Stimulated activated CD8-positive, alpha-beta memory T cell treated with anti-CD3 and anti-CD28 coated beads, Interleukin-7, amount 100 ng/mL, for 48 hours (primary cell): Measurements from ENCODE around the gene FEZ2.

ENCODE experiments used
- DNase-seq, 2 donors: peaks; one replicate each; pipeline ENCODE4 v3.0.0-alpha.2; 2020; ENCODE audit warnings: low read depth in 1 of 2; ENCODE audit errors: extremely low read depth in 1 of 2

The FEZ2 gene

GRCh38 chr2:36587556-36587955, 10.4 kb downstream of the FEZ2 start:
- DNase-seq = no peak

GRCh38 chr2:36587101-36587500, 10.9 kb downstream of the FEZ2 start:
- DNase-seq = no peak

- DNase-seq = no peak
These were observed 11.3 kb downstream of the FEZ2 start for GRCh38 chr2:36586672-36587071.

GRCh38 chr2:36584148-36584794, 13.7 kb downstream of the FEZ2 start:
- DNase-seq = no peak

DNA sequence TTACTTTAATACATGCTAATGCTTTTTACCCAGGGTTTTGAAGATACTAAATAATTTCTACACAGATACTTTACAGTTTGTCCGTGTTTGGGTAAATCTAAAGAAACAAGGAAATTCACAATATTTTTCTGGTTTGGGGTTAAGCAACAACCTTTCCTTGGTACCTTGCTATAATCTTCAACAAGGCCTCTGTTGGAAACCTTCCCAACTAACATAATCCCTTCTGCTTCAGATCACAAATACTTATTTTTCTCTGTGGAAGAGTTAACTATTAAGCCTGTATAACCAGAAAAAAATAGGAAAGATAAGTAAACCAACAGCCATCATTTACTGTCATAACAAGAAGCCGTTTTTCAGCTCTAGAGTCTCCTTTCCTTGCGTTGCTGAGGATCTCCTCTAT, 15.0 kb downstream of the FEZ2 start:
- no peak for DNase-seq

- DNase-seq = no peak
These were observed 15.4 kb downstream of the FEZ2 start for GRCh38 chr2:36582538-36582937.

- no peak for DNase-seq
These were observed 18.7 kb downstream of the FEZ2 start for GRCh38 chr2:36579297-36579664.

DNA sequence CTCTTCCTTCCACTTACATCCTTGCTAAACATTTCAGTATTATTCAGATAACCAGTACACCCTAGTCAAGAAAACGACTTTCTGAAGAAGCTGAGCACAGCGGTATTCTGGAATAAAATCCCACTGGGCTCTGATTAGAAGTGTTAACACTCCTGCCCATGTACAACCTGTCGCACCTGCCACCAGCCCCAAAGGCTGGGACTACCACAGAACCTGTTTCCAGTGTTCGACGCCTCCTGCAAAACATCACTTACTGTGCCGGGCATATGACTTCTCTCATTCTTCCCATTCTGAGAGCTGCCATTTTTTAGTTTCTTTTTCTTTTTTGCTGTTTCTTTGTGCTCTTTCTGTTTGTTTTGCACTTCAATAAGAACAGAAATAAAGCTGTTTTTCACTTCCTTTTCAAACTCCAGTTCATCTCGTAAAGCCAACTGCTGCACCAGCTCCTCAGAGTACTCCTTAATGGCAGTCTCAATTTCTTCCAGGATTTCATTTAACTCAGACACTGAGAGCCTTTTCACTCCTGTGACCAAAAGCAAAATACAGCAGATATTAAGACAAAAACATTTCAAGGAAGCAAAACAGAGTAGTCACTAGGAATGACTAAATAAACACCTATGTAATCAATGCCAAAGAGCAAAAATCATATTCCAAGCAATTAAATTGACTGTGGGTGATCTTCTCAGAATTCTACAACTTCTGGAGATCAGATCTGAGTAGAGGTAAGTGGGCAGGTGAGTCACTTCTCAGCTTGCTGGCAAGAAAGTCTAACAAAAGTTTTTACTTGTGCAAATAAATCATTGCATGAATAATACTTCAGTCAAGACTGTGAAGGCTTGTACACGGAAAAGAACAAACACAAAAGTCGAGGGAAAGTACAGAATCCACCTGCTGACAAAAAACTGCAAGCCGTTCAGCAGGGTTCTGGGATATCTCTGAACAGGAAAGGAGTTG, 19.3 kb downstream of the FEZ2 start:
- DNase-seq = no peak

DNA sequence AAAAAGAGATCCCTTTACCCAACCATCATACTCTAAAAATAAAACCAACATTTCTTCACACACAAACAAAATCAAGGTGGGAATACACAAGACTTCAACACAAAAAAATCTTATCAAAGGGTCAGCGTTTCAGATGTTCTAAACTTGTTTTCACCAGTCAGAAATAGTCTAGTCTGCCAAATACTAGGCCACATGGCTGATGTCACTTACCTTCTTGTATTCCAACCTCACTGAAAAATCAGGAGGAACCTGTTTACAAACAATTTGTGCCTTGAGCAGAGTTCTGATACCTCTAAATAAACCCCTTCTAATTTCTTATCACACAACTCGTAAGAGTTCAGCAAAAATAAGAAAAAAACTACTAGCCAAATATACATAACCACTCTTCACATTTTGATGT, 20.1 kb downstream of the FEZ2 start:
- DNase-seq = no peak

DNA sequence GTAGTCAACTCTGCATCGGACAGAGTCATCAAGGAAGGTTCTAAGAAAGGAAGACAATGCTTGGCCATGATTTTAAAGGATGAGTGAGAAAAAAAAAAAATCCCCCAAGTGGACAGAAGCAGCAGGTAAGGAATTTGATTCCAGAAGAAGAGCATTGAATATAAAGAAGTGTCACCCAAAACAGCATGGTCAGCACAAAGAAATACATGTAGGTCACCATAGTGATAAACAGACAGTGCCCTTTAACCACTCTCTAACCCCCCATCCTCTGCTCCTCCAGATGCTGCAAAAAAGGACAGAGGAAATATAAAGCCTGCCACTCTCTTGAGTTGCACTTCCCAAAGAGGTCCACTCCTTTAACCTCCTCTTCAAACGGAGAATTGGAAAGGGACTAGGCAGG, 23.4 kb downstream of the FEZ2 start:
- DNase-seq = no peak

GRCh38 chr2:36573165-36573564, 24.8 kb downstream of the FEZ2 start:
- DNase-seq = no peak

DNA sequence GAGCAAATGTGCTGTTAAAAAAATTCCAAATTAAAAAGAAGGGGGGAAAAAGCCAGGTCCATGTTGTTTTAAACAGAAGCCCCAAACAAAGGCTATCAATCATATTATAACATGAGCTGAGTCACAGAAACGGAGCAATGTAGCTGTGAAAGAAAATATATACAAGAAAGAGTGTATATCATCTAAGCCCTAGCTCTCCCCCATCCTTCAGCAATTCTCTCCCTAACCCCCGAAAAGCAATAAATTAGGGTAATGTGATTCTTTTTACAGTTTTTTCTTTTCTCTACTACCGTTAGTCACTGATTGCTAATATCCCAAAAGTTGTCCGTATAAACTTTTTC, 25.3 kb downstream of the FEZ2 start:
- DNase-seq = no peak

DNA sequence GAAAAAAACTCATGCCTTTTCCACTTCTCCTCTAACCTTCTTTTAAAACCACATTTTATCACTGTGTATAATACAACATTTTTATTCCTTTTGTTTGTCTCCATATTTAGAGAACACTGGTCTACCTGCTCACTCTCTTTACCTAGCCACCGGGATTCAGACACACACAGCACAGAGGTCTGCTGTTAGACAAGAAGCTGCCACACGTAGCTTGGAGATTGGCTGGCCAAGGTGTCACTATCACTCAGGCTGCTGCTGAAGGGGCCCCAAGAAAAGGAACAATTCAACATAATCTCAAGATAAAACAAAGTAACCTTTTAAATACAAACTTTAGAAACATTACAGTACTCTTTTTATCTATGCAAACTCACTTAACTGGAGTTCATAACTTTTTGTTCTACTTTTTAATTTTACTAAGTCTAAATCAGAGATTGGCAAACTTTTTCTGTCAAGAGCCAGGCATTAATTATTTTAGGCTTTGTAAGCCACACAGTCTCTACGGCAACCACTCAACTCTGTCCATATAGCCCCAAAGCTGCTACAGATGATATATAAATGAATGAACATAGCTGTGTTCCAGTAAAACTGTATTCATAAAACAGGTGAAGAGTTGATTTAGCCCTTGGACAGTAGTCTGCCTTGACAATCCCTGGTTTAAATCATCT, 25.8 kb downstream of the FEZ2 start:
- no peak for DNase-seq

- no peak for DNase-seq
These were observed 27.6 kb downstream of the FEZ2 start for GRCh38 chr2:36570416-36570815.

DNA sequence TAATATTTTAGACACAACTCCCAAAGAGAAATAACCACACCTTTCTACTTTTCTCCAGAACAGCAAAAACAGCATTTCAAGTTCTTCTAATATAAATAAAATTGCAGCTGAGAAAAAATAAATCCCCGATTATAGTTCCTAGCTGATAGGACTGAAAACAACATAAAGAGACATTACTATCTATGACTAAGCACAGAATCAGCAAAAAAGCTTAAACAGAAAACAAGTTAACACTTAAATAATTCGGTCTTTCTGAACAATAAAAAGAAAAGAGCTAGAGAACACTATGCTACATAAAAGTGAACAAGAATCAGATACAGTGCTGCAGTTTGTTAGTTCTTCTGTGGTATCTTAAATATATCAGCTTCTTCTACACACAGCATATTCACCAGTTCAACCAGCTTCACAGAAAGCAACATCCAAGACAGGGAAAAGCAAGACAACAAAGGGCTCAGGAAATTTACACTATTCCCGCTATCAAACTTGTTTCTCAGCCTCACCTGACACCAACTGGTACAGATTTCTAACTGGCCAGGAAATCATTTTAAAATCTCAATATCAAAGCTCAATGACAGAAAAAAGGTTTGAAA, 28.6 kb downstream of the FEZ2 start:
- DNase-seq = no peak

DNA sequence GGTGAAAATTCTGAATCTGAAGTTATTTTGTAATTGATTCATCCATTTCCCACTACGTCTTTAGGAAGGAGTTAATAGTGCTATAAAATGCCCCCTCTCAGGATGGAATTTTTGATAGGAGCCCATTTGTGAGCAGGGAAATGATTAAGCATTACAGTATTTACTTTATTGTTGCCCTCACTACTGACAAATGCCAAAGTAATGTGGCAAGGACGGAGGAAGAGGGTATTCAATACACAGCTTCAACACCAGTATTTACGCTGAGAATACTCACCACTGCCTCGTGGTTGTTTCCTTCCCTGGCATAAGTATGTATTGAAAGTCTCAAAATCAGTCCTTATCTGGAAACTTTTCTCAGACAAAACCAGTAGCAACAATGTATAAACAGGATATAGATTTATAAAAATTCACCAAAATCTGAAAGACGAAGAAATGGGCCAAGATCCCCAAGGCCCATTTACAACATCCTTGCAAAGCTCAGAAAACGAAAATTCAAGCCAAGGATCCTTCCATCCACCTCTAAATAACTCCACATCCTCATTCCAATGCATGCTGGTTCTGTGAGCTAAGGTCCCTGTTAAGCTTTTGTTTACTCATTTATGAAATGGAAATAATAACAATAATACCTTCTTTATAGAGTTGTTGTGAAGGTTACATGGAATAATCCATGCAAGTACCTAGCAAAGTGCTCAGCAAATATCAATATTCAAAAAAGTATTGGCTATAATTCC, 29.3 kb downstream of the FEZ2 start:
- no peak for DNase-seq

DNA sequence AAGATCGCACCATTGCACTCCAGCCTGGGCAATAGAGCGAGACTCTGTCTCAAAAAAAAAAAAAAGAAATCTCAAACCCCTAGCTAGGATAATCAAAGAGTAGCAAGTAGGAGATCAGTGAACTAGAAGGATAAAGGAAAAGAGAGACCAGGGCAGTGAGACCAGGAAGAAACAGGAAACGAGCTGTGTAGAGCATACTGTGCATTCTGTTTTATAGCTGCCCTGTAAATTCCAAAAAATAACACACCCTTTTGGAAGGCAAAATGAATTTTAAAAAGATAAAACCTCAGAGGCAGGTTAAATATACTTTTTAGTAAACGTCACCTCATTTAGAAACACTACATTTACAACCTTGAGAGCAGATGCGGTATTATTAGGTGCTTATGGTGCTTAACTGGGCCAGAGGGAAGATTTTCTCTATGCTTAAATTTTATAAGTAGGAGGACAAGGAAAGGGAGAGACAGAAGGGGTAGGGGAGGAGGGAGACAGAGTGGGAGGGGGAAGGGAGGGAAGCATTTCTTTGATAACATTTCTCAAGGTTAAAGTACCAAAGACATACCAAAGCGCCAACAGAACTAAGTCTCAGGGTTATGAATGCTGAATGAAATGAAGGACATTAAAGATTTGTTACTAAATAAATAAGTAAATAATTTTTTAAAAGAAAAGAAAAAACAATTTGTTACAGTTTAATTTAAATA, 30.1 kb downstream of the FEZ2 start:
- no peak for DNase-seq

DNA sequence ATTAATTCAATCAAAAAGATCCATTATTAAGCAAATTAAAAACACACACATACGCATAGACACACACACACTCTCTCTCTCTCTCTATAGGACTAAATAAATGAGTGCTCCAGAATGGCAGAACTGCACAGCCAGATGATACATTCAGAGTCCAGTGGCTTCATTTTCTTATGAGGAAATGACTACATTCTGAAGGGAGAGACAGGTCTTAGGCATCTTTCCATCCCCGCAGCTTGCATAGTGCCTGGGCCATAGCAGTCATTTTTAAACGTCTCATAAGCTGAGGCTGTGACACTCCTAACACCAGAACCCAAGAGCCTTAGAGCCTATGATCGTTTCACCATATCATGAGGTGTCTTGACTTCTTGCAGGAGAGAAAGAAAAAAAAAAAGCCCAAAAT, 31.1 kb downstream of the FEZ2 start:
- DNase-seq = no peak

DNA sequence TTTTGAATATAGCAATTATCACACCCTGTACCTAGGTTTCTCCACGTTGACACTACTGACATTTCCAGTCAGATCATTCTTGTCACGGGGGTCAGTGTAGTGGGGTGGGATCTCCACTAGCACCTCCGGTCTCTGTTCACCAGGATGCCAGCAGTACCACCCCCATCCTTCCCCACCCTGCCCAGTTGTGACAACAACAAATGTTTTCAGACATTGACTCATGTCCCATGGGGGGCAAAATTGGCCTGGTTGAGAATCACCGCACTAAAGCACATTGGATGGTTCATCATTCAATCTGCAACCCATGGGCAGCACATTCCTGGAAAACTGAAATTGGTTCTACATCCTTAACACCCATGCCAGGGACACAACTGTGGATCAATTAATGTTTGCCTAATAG, 32.3 kb downstream of the FEZ2 start:
- DNase-seq = no peak

DNA sequence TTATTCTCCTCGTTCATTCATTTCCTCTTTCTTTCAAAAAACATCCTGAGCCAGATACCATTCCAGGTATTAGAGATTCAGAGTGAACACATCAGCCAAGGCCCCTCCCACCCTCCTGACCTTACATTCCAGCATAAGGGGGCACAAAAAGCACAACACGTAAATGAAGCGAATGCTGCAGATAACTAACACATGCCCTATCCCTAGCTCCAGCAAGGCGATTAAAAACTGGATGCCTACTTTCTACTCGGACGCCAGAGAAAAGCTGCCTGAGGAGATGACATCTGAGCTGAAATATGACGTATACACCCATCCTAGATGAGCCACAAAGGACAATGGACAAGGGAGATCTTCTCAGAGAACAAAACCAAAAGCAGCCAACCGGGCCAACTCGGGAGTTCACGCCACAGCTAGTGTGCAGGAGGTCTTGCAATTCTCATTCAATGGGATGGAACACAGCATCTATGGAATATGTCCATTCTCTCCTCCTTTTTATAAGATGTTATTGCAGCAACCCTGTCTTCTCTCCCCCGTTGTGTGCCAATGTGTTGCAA, 33.5 kb downstream of the FEZ2 start:
- DNase-seq = no peak
